ENCODE data around the gene C3orf18.

Gene C3orf18

DNA sequence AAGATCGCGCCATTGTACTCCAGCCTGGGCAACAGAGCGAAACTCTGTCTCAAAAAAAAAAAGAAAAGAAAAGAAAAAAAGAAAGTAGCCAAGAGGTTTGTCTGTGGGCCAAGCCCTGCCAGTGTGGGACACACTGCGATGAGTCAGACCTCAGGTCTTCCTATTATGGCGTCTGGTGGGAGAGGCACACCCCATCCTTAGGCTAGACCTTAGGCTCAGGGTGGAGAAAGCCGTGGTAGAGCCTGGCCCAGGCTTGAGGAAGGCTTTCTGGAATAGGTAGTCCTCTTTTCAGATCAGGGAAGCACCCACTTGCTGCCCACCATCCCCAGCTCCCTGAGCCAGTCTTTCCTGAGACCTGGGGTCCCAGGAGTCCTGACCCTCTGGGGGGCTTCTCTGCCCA is 7.8 kb upstream of the C3orf18 start:
- Histone ChIP-seq H3K4me3 (ENCODE audit: low read length) (no peak overlapping the region), H3K27ac (ENCODE audit: low read depth, low read length) (no peak overlapping the region), H3K4me1 (ENCODE audit: insufficient read depth, low read length) (0 out of 2 replicates have a peak, but pooled peaks cover under 1% of the 10 kb centered on the region), H3K9ac (ENCODE audit: low read depth, low read length) (no peak overlapping the region), H3K27me3 (ENCODE audit: insufficient read depth, low read length) (no peaks in the 10 kb centered on the region), H3K36me3 (ENCODE audit: insufficient read depth, low read length) (peaks cover 13% of the 10 kb centered on the region; the same call in 1 of the 2 replicates), H3K9me3 (ENCODE audit: insufficient read depth, low read depth, low read length) (no peaks in the 10 kb centered on the region)
- WGBS, result 93% methylated on average over 6 of the region's 6 CpGs

GRCh38 chr3:50574444-50574831 is 6.9 kb upstream of the C3orf18 start:
- 100% methylated on average over 1 of the region's 1 CpG for WGBS
- H3K36me3 ChIP-seq (ENCODE audit: insufficient read depth, low read length), result peaks cover 7% of the 10 kb centered on the region; the same call in 1 of the 2 replicates
- H3K27me3 ChIP-seq (ENCODE audit: insufficient read depth, low read length), result no peaks in the 10 kb centered on the region
- H3K9ac ChIP-seq (ENCODE audit: low read depth, low read length), result no peak overlapping the region
- H3K4me1 ChIP-seq (ENCODE audit: insufficient read depth, low read length), result 0 out of 2 replicates have a peak, but pooled peaks cover 4% of the 10 kb centered on the region
- H3K4me3 ChIP-seq (ENCODE audit: low read length), result no peak overlapping the region
- no peak overlapping the region for H3K27ac ChIP-seq (ENCODE audit: low read depth, low read length)
- no peaks in the 10 kb centered on the region for H3K9me3 ChIP-seq (ENCODE audit: insufficient read depth, low read depth, low read length)

GRCh38 chr3:50573566-50574443 is 6.3 kb upstream of the C3orf18 start:
- Histone ChIP-seq H3K27me3 (ENCODE audit: insufficient read depth, low read length) (no peaks in the 10 kb centered on the region), H3K36me3 (ENCODE audit: insufficient read depth, low read length) (peaks cover 7% of the 10 kb centered on the region; the same call in 1 of the 2 replicates), H3K4me3 (ENCODE audit: low read length) (no peak overlapping the region), H3K27ac (ENCODE audit: low read depth, low read length) (no peak overlapping the region), H3K4me1 (ENCODE audit: insufficient read depth, low read length) (0 out of 2 replicates have a peak, but pooled peaks cover 4% of the 10 kb centered on the region), H3K9me3 (ENCODE audit: insufficient read depth, low read depth, low read length) (no peaks in the 10 kb centered on the region), H3K9ac (ENCODE audit: low read depth, low read length) (no peak overlapping the region)
- 93% methylated on average over 8 of the region's 8 CpGs for WGBS

GRCh38 chr3:50572801-50573371 is 5.3 kb upstream of the C3orf18 start:
- H3K9ac ChIP-seq (ENCODE audit: low read depth, low read length), result no peak overlapping the region
- H3K27ac ChIP-seq (ENCODE audit: low read depth, low read length), result no peak overlapping the region
- H3K4me1 ChIP-seq (ENCODE audit: insufficient read depth, low read length), result 0 out of 2 replicates have a peak, but pooled peaks cover 4% of the 10 kb centered on the region
- H3K27me3 ChIP-seq (ENCODE audit: insufficient read depth, low read length), result no peaks in the 10 kb centered on the region
- H3K36me3 ChIP-seq (ENCODE audit: insufficient read depth, low read length), result peaks cover 3% of the 10 kb centered on the region; the same call in 1 of the 2 replicates
- no peaks in the 10 kb centered on the region for H3K9me3 ChIP-seq (ENCODE audit: insufficient read depth, low read depth, low read length)
- 88% methylated on average over 4 of the region's 4 CpGs for WGBS
- no peak overlapping the region for H3K4me3 ChIP-seq (ENCODE audit: low read length)

- no peaks in the 10 kb centered on the region for H3K9me3 ChIP-seq (ENCODE audit: insufficient read depth, low read depth, low read length)
- no peaks in the 10 kb centered on the region for H3K36me3 ChIP-seq (ENCODE audit: insufficient read depth, low read length)
- H3K4me3 ChIP-seq (ENCODE audit: low read length), result no peak overlapping the region
- H3K27me3 ChIP-seq (ENCODE audit: insufficient read depth, low read length), result peaks cover 2% of the 10 kb centered on the region; the same call in 1 of the 2 replicates
- 0 out of 2 replicates have a peak, but pooled peaks cover 4% of the 10 kb centered on the region for H3K4me1 ChIP-seq (ENCODE audit: insufficient read depth, low read length)
- 61% methylated on average over 1 of the region's 1 CpG for WGBS
- no peak overlapping the region for H3K27ac ChIP-seq (ENCODE audit: low read depth, low read length)
- H3K9ac ChIP-seq (ENCODE audit: low read depth, low read length), result no peak overlapping the region
Measured at GRCh38 chr3:50572158-50572557, 4.6 kb upstream of the C3orf18 start.

DNA sequence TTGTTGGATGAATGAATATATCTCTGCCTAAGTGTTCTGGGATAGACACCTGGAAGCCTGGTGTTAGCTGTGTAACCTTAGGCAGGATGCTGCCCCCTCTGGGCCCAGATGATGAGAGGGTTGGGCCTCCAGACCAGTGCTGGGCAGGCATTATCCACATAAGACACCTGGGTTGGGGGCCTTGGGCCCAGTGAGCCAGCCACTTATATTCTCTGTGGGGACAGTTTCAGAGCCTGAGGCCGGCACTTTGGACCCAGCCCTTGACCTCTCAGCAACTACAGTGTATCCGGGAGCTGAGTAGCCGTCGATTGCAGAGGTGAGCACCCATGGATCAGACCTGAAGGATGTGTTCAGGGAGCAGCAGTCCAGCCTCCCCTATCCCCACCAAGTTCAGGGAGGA is 3.9 kb upstream of the C3orf18 start:
- 93% methylated on average over 4 of the region's 4 CpGs for WGBS
- Histone ChIP-seq H3K27me3 (ENCODE audit: insufficient read depth, low read length) (peaks cover 8% of the 10 kb centered on the region; the same call in 1 of the 2 replicates), H3K36me3 (ENCODE audit: insufficient read depth, low read length) (no peaks in the 10 kb centered on the region), H3K9me3 (ENCODE audit: insufficient read depth, low read depth, low read length) (no peaks in the 10 kb centered on the region), H3K9ac (ENCODE audit: low read depth, low read length) (no peak overlapping the region), H3K4me1 (ENCODE audit: insufficient read depth, low read length) (0 out of 2 replicates have a peak, but pooled peaks cover 4% of the 10 kb centered on the region), H3K4me3 (ENCODE audit: low read length) (no peak overlapping the region), H3K27ac (ENCODE audit: low read depth, low read length) (no peak overlapping the region)

GRCh38 chr3:50570508-50571279 is 3.1 kb upstream of the C3orf18 start:
- peak overlapping the region; percentile 99; the same call in 1 of the 2 replicates for H3K4me3 ChIP-seq (ENCODE audit: low read length)
- peaks cover 14% of the 10 kb centered on the region for H3K27me3 ChIP-seq (ENCODE audit: insufficient read depth, low read length)
- H3K36me3 ChIP-seq (ENCODE audit: insufficient read depth, low read length), result no peaks in the 10 kb centered on the region
- no peak overlapping the region for H3K27ac ChIP-seq (ENCODE audit: low read depth, low read length)
- H3K4me1 ChIP-seq (ENCODE audit: insufficient read depth, low read length), result 0 out of 2 replicates have a peak, but pooled peaks cover 4% of the 10 kb centered on the region
- WGBS, result 91% methylated on average over 5 of the region's 5 CpGs
- H3K9me3 ChIP-seq (ENCODE audit: insufficient read depth, low read depth, low read length), result no peaks in the 10 kb centered on the region
- no peak overlapping the region for H3K9ac ChIP-seq (ENCODE audit: low read depth, low read length)

DNA sequence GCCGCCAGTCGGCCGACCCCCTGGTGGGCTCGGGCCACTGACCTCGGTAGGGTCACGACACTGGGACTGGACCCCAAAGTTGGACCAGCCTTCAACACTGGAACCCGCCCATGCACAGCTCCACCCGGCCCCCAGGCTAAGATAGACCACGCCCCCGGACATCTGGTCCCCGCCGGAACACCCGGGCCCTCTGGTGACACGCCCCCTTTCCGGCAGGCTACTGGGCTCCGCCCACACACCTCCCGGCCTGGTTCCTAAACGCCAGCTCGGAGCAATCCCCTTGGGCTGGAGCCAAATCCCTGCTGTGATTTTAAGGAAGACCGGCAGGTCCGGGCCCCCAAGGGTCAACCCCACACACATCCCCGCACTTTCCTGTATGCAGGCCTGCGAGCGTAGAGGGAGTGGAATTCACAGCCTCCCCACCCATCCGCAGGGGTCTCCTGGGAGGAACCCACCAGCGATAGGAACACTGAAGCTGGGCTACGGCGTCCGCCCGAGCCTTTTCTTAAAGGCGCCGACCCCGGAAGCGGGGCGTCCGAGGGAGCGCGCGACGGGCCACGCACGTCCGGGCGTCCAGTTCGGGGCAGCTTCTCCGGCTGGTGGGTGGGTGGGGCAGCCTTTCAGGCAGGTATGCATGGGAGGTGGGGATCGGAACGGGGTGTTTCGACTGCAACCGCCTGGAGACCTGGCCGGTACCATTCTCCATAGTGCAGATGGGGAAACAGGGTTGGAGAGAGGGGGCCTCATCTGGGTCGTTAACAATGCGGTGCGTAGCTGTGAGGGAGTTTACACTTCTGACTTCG is 1.6 kb upstream of the C3orf18 start, which contains the start of gene HEMK1:
TSS of gene HEMK1 (plus strand) at position 576 of the 803 bp plus-strand sequence. CDS start 1,583 bp downstream, outside the sequence.
- peak within 1 kb of the TSS; percentile 89 for H3K27ac ChIP-seq (ENCODE audit: low read depth, low read length)
- under 1% methylated on average over 55 of the region's 55 CpGs for WGBS
- no peaks in the 10 kb centered on the region for H3K36me3 ChIP-seq (ENCODE audit: insufficient read depth, low read length)
- H3K9ac ChIP-seq (ENCODE audit: low read depth, low read length), result peak within 1 kb of the TSS; percentile 76
- peaks cover 14% of the 10 kb centered on the region for H3K27me3 ChIP-seq (ENCODE audit: insufficient read depth, low read length)
- H3K4me3 ChIP-seq (ENCODE audit: low read length), result peak within 1 kb of the TSS; percentile 99
- H3K9me3 ChIP-seq (ENCODE audit: insufficient read depth, low read depth, low read length), result no peaks in the 10 kb centered on the region
- H3K4me1 ChIP-seq (ENCODE audit: insufficient read depth, low read length), result 0 out of 2 replicates have a peak, but pooled peaks cover 4% of the 10 kb centered on the region

GRCh38 chr3:50567011-50567385 is 549 bp downstream of the C3orf18 start:
- H3K4me3 ChIP-seq (ENCODE audit: low read length), result peak overlapping the region; percentile 74
- H3K36me3 ChIP-seq (ENCODE audit: insufficient read depth, low read length), result no peaks in the 10 kb centered on the region
- no peaks in the 10 kb centered on the region for H3K9me3 ChIP-seq (ENCODE audit: insufficient read depth, low read depth, low read length)
- 25% methylated on average over 11 of the region's 11 CpGs for WGBS
- 0 out of 2 replicates have a peak, but pooled peaks cover 4% of the 10 kb centered on the region for H3K4me1 ChIP-seq (ENCODE audit: insufficient read depth, low read length)
- no peak overlapping the region for H3K27ac ChIP-seq (ENCODE audit: low read depth, low read length)
- H3K9ac ChIP-seq (ENCODE audit: low read depth, low read length), result peak overlapping the region; percentile 54
- peaks cover 14% of the 10 kb centered on the region for H3K27me3 ChIP-seq (ENCODE audit: insufficient read depth, low read length)

DNA sequence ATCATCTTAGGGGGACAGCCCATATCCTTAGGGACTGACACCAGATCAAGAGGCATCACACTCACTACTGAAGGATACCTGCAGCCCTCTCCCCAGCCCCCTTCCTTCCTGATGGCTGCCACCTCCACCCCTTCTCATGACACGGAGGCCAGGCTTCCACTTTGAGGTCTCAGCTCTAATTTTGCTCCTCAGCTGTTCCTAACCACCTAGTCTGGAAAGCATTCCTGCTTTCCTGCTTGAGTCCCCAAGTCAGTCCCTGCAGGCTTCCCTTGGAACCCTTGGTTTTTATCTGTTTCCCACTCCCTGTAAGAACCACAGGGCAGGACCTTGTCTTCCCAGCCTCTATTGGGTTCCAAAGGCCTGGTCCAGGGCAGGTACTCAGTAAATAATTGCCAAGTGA is 3.2 kb downstream of the C3orf18 start:
- Histone ChIP-seq H3K27me3 (ENCODE audit: insufficient read depth, low read length) (peaks cover 14% of the 10 kb centered on the region), H3K4me1 (ENCODE audit: insufficient read depth, low read length) (no peaks in the 10 kb centered on the region), H3K27ac (ENCODE audit: low read depth, low read length) (no peak overlapping the region), H3K4me3 (ENCODE audit: low read length) (no peak overlapping the region), H3K36me3 (ENCODE audit: insufficient read depth, low read length) (no peaks in the 10 kb centered on the region), H3K9ac (ENCODE audit: low read depth, low read length) (no peak overlapping the region), H3K9me3 (ENCODE audit: insufficient read depth, low read depth, low read length) (no peaks in the 10 kb centered on the region)
- 65% methylated on average over 1 of the region's 1 CpG for WGBS

All from HUES64 (cell line).